GM12873 (cell line): Measurements from ENCODE around the gene CFAP410.

Experiments used
- TF ChIP-seq, protein P1 (sequence below): IDR thresholded peaks from 2 replicates; pipeline ENCODE4 v1.5.1; 2012; ENCODE audit warnings: low read depth, mild to moderate bottlenecking, moderate library complexity, low read length, control low read depth; ENCODE audit not compliant: insufficient read depth; ENCODE audit errors: missing control alignments

Gene CFAP410

DNA sequence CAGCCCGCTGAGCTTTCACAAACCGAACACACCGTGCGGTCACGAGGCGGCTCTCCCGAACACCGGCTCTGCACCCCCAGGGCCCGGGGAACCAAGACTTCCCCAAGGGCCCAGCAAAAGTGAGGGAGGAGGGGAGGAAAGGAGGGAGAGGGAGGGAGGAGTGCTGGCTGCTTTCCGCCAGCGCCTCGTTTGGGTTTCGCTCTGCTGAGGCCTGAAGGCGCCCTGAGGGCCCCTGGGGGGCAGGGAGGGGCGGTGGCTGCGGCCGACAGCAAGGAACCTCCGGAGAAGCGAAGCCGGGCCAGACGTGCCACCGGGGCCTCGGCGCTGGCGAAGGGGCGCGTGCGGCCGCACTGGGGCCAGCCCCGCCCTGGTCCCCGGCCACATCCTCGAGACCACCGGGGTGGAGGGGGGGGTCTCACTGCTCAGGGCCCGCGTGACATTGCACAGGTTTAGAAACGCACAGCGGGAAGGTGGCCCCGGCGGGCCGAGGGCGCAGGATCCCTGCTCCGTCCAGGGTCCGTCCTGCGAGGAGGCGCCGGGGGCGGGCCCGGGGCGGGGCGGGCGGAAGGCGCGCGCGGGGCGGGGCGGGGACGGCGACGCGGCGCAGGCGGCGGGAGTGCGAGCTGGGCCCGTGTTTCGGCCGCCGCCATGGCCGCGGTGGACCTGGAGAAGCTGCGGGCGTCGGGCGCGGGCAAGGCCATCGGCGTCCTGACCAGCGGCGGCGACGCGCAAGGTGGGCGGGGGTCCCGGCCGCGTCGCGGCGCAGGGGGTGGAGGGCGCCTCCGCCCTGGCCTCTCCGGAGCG, 39.5 kb downstream of the CFAP410 start, which contains the start of gene PFKL:
Gene PFKL, plus strand, starts transcription at position 596 of the 804 bp plus-strand sequence. Its CDS starts 53 bp downstream, at position 649.
- TF ChIP-seq, protein P1, sequence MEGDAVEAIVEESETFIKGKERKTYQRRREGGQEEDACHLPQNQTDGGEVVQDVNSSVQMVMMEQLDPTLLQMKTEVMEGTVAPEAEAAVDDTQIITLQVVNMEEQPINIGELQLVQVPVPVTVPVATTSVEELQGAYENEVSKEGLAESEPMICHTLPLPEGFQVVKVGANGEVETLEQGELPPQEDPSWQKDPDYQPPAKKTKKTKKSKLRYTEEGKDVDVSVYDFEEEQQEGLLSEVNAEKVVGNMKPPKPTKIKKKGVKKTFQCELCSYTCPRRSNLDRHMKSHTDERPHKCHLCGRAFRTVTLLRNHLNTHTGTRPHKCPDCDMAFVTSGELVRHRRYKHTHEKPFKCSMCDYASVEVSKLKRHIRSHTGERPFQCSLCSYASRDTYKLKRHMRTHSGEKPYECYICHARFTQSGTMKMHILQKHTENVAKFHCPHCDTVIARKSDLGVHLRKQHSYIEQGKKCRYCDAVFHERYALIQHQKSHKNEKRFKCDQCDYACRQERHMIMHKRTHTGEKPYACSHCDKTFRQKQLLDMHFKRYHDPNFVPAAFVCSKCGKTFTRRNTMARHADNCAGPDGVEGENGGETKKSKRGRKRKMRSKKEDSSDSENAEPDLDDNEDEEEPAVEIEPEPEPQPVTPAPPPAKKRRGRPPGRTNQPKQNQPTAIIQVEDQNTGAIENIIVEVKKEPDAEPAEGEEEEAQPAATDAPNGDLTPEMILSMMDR, result no peak

DNA sequence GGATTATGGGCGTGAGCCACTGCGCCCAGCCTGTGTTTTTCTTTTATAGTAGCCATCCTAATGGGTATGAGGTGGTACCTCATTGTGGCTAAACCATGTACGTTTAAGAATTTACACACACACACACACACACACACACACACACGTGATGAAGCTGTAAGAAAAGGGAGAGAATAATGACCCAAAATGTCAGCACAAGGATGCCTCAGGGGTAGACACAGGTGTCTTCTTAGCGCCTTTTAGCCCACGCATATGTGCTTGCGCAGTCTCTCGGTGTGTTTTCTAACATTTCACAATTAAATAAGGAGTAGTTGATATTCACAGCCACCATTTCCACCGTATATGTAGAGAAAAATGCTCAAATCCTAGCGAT, 40.1 kb downstream of the CFAP410 start:
- TF ChIP-seq, protein P1, result no peak

DNA sequence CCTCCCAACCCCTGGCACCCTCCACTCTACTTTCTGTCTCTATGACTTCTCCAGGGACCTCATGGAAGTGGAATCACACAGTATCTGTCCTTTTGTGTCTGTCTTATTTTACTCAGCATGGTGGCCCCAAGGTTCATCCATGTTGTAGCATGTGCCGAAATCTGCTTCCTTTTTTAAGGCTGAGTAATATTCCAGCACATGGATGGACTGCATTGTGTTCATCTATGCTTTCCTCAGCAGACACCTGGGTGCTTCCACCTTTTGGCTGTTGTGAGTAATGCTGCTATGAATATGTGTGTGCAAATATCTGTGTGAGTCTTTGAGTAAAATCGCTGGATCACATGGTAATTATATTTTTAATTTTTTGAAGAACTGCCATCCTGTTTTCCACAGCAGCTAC, 40.9 kb downstream of the CFAP410 start:
- TF ChIP-seq, protein P1, result peak; percentile 46

DNA sequence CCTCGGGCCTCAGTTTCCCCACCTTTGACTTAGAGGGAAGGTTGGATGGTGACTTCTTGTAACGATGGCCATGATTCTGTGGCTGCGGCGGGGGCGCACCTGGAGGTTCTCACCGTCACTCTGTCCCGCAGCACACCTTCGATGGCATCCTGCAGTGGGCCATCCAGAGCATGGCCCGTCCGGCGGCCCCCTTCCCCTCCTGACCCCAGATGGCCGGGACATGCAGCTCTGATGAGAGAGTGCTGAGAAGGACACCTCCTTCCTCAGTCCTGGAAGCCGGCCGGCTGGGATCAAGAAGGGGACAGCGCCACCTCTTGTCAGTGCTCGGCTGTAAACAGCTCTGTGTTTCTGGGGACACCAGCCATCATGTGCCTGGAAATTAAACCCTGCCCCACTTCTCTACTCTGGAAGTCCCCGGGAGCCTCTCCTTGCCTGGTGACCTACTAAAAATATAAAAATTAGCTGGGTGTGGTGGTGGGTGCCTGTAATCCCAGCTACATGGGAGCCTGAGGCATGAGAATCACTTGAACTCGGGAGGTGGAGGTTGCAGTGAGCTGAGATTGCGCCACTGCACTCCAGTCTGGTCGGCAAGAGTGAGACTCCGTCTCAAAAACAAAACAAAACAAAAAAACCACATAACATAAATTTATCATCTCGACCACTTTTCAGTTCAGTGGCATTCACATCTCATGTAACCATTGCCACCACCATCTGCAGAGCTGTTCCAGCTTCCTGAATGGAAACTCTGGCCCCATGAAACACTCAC, 41.5 kb downstream of the CFAP410 start:
- TF ChIP-seq, protein P1, result peak; percentile 87

DNA sequence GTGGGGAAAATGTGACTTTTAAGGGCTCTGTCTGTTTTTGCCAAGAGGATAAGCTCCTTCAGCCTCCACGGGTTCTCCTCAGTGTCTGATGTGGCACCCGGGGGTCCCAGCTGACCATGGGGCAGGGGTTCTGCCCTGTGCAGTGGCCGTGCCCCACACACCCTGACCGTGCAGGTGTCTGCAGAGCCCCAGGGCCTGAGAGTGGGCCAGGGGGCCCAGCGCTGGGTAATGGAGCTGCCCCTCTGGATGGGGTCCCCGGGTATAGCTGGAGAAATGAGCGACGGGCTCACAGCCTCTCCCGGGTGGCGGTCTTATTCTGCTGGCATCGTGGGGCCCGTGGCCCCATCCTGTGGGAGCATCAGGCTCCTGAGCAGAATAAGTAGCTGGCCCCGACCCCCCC, 42.3 kb downstream of the CFAP410 start:
- TF ChIP-seq, protein P1, result no peak

DNA sequence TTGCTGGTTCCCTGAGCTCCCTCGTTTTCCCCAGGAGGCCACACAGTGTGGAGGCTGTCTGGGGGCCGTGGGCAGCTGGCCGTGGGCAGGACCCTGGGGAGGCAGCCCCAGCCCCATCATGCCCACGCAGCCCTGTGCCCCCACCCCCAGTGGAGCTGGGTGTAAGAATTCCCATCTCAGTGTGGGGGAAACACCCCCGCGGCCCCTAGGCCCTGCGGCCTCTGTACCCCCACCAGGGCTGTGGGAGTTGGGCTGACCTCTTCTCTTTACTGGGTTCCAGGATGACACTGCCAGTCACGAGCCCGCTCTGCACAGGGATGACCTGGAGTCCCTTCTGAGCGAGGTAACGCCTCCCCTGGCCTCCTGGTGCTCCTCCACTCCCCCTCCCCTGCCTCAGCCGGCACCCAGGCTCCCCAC, 43.1 kb downstream of the CFAP410 start:
- TF ChIP-seq, protein P1, result no peak

DNA sequence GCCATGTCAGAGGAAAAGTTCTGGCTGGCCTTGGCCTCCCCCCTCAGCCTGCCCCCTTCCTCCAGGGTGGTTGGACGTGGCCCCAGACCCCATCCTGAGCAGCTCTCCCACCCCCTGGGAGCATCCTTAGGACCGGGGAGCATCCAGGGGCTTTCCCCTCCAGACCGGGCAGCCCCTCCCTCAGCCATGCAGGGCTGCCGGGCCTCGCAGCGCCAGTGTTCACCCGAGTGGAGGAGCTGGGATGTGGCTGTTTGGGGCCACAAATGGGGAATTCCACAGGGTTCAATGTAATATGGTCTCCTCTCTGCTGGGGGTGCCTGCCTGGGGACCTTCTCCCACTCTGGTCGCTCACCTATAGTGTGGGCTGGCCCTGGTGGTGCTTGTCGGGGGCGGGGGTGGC, 43.5 kb downstream of the CFAP410 start:
- TF ChIP-seq, protein P1, result no peak
